K562 (cell line): ENCODE measurements around the gene ABCA8. TPM values are rescaled to one million over a fixed set of nuclear protein-coding genes. Genes with fewer than 3 reads are reported as not detected.

ENCODE experiments used
- ATAC-seq: fragments of 200-7000 bp; cut with Tn5 transposase; 3 replicates; pipeline ENCODE4 v1.9.1; 2020; ENCODE audit warnings: moderate library complexity
- BruUV-seq: library from RNA; stranded (reverse); fragments of 400-500 nt; replicated peaks from 2 replicates; lab custom pipeline; 2021; lab: Mats Ljungman, UMichigan
- CTCF ChIA-PET: fragments of 300-600 bp; formaldehyde crosslinking; extraction: SDS; loops from one replicate; lab custom pipeline; 2021; ENCODE audit warnings: low intra/inter-chr PET ratio; lab: Yijun Ruan, JAX
- POLR2A ChIA-PET: fragments of 300-600, 350-650 bp; sonication (Branson Sonifier 250); formaldehyde crosslinking; extraction: SDS; loops from one replicate; lab custom pipeline; 2021; ENCODE audit warnings: antibody characterized with exemption, inconsistent platforms; lab: Yijun Ruan, JAX
- DNase-seq, 4 experiments: peaks; one replicate each; pipeline versions ENCODE4 v3.0.0 to v3.0.0-alpha.2; 2011 to 2018; ENCODE audit warnings: low spot score in 3 of 4, mixed read lengths in 3 of 4; ENCODE audit errors: extremely low read depth in 1 of 4
- FAIRE-seq: peaks from 2 replicates; lab custom pipeline; 2011; peaks lifted over from hg19 to GRCh38; lab: Jason Lieb, UNC
- H2AFZ ChIP-seq: 2 replicates; pipeline ENCODE4 v1.6.0; 2011; ENCODE audit warnings: low read depth, low read length, control low read depth, inconsistent platforms
- H3K27ac ChIP-seq: fragments of 200-600 bp; 3 replicates; pipeline ENCODE4 v1.8.0; 2011; ENCODE audit warnings: low read depth, mild to moderate bottlenecking, control low read depth, inconsistent platforms, low read length, moderate library complexity, mixed read lengths; ENCODE audit errors: extremely low read depth
- H3K27me3 ChIP-seq, 2 experiments: fragments of 300-600 bp in 1 of 2; 2 replicates in 1 of 2; 3 replicates in 1 of 2; pipeline versions ENCODE4 v1.6.0 to v1.8.0; 2011; ENCODE audit warnings: inconsistent platforms in 2 of 2, low read length in 2 of 2, mild to moderate bottlenecking in 1 of 2, mixed read lengths in 1 of 2, moderate library complexity in 1 of 2; ENCODE audit not compliant: control insufficient read depth in 2 of 2, insufficient read depth in 2 of 2
- H3K36me3 ChIP-seq: fragments of 300-600 bp; 3 replicates; pipeline ENCODE4 v1.8.0; 2011; ENCODE audit warnings: mild to moderate bottlenecking, low read length, inconsistent platforms; ENCODE audit not compliant: control insufficient read depth, insufficient read depth
- H3K4me1 ChIP-seq, 2 experiments: fragments of 200-600 bp in 1 of 2; replicated peaks in 1 of 2; 2 replicates in 1 of 2; 3 replicates in 1 of 2; pipeline versions ENCODE4 v1.5.1 to v1.8.0; 2011; ENCODE audit warnings: inconsistent platforms in 2 of 2, low read length in 2 of 2, mild to moderate bottlenecking in 1 of 2, mixed read lengths in 1 of 2, moderate library complexity in 1 of 2; ENCODE audit not compliant: control insufficient read depth in 2 of 2, insufficient read depth in 2 of 2
- H3K4me2 ChIP-seq: 2 replicates; pipeline ENCODE4 v1.6.1; 2011; ENCODE audit warnings: low read length, control low read depth, inconsistent platforms, mixed read lengths; ENCODE audit not compliant: insufficient read depth
- H3K4me3 ChIP-seq: fragments of 200-600 bp; sonication (generic), shearing (Covaris generic); 2 replicates; pipeline ENCODE4 v1.5.1; 2016; ENCODE audit warnings: control low read depth, inconsistent platforms
- H3K79me2 ChIP-seq: fragments of 200-600 bp; 3 replicates; pipeline ENCODE4 v1.8.0; 2011; ENCODE audit warnings: low read length, inconsistent platforms; ENCODE audit not compliant: control insufficient read depth, insufficient read depth
- H3K9ac ChIP-seq, 2 experiments: 2 replicates each; pipeline versions ENCODE4 v1.6.0 to v1.6.1; 2011; ENCODE audit warnings: low read depth in 2 of 2, low read length in 2 of 2, control low read depth in 1 of 2, inconsistent platforms in 1 of 2, mild to moderate bottlenecking in 1 of 2, mixed read lengths in 1 of 2; ENCODE audit not compliant: insufficient read depth in 1 of 2
- H3K9me1 ChIP-seq: one replicate; pipeline ENCODE4 v1.6.0; 2011; ENCODE audit warnings: inconsistent platforms, mild to moderate bottlenecking, low read length, moderate library complexity; ENCODE audit not compliant: control insufficient read depth, insufficient read depth
- H3K9me3 ChIP-seq: replicated peaks from 2 replicates; pipeline ENCODE4 v1.5.1; 2011; ENCODE audit warnings: low read depth, low read length, inconsistent platforms; ENCODE audit not compliant: control insufficient read depth, insufficient read depth
- H4K20me1 ChIP-seq: replicated peaks from 2 replicates; pipeline ENCODE4 v1.6.1; 2011; ENCODE audit warnings: low read length, inconsistent platforms, mixed read lengths; ENCODE audit not compliant: control insufficient read depth, insufficient read depth
- CREBBP ChIP-seq: IDR thresholded peaks from one replicate; pipeline ENCODE4 v1.6.1; 2012; ENCODE audit warnings: low read depth, mild to moderate bottlenecking, control low read depth, inconsistent platforms, low read length
- NCOA2 ChIP-seq, 2 experiments: fragments of 450-650 bp; IDR thresholded peaks; 2 replicates each; pipeline ENCODE4 v1.6.1; 2018; ENCODE audit warnings: mild to moderate bottlenecking in 2 of 2, moderate library complexity in 1 of 2; ENCODE audit not compliant: partially characterized antibody in 2 of 2
- PCBP2 ChIP-seq: fragments of 200-400 bp; formaldehyde crosslinking; IDR thresholded peaks from 2 replicates; pipeline ENCODE4 v1.6.1; 2018; ENCODE audit warnings: low read length, low read depth, mild to moderate bottlenecking, moderate library complexity; ENCODE audit not compliant: poor library complexity, severe bottlenecking
- RFX1 ChIP-seq: fragments of 450-650 bp; IDR thresholded peaks from 2 replicates; pipeline ENCODE4 v1.6.1; 2016; ENCODE audit warnings: mild to moderate bottlenecking, moderate library complexity
- TFE3 ChIP-seq: fragments of 450-650 bp; formaldehyde crosslinking; IDR thresholded peaks from 2 replicates; pipeline ENCODE4 v1.4.0; 2020; ENCODE audit warnings: mild to moderate bottlenecking, mixed read lengths
- WHSC1 ChIP-seq: IDR thresholded peaks from one replicate; pipeline ENCODE4 v1.6.1; 2012; ENCODE audit warnings: low read length, control low read depth, inconsistent platforms
- ZBTB34 ChIP-seq: fragments of 250-450 bp; sonication (Bioruptor Pico); IDR thresholded peaks from 2 replicates; pipeline ENCODE4 v1.8.0; 2021; ENCODE audit warnings: mild to moderate bottlenecking, moderate library complexity
- ZNF280A ChIP-seq: fragments of 450-650 bp; IDR thresholded peaks from 2 replicates; pipeline ENCODE4 v1.6.1; 2018; ENCODE audit warnings: mild to moderate bottlenecking, low read depth; ENCODE audit not compliant: partially characterized antibody
- WGBS: fragments of 100-300 bp; shearing (Covaris generic); methylation state at CpG from one replicate; pipeline ENCODE4 v1.1.6; 2016; ENCODE audit warnings: low coverage, mixed read lengths; ENCODE audit not compliant: insufficient coverage; ENCODE audit errors: missing lambda C conversion rate; 5-methylcytosine and 5-hydroxymethylcytosine counted together
- in situ Hi-C: fragments of 300-500 bp; cut with MboI; formaldehyde crosslinking; loops from 4 replicates; pipeline ENCODE4 v1.15.0; 2018; ENCODE audit warnings: inconsistent platforms, mixed read lengths
- intact Hi-C: fragments of 100-400 bp; cut with micrococcal nuclease; formaldehyde crosslinking; loops from 2 replicates; pipeline ENCODE4 v1.14.2; 2022
- polyA plus RNA-seq, 8 experiments: library from polyadenylated mRNA; depleted of rRNA in 4 of 8; stranded (reverse) in 5 of 8; unstranded in 3 of 8; fragments of >200 nt; fragmentation: Nextera tagmentation in 2 of 8; fragmentation: Illumina TruSeq in 1 of 8; extraction: Ambion mirVana in 2 of 8; extraction: Trizol in 1 of 8; gene quantifications; 2 replicates each; pipeline versions ENCODE4 v1.2.1 to v1.2.3, GENCODE V29; 2011 to 2014; ENCODE audit warnings: inconsistent platforms in 1 of 8, missing spikeins in 1 of 8
- total RNA-seq, 7 experiments: library from RNA; depleted of rRNA in 6 of 7; stranded (reverse); fragments of >200 nt in 6 of 7; fragmentation: Illumina TruSeq in 2 of 7; extraction: Trizol in 2 of 7; gene quantifications; 2 replicates each; pipeline versions ENCODE4 v1.2.1 to v1.2.3, GENCODE V29; 2011 to 2021; ENCODE audit warnings: low replicate concordance in 1 of 7
- TF ChIP-seq, protein P1 (sequence below), 3 experiments: fragments of 200-800 bp in 1 of 3; sonication (Bioruptor generic) in 1 of 3; sonication (generic) in 1 of 3; formaldehyde crosslinking in 1 of 3; IDR thresholded peaks; 2 replicates each; pipeline versions ENCODE4 v1.6.1 to v1.8.0; 2016 to 2022; ENCODE audit warnings: mild to moderate bottlenecking in 2 of 3, missing compliant biosample characterization in 2 of 3, missing genetic modification characterization in 2 of 3, missing genetic modification reagents in 1 of 3
- TF ChIP-seq, protein P2 (sequence below), 2 experiments: fragments of 450-650 bp in 1 of 2; IDR thresholded peaks; 2 replicates each; pipeline ENCODE4 v1.6.1; 2011 to 2017; ENCODE audit warnings: low read depth in 2 of 2, antibody characterized with exemption in 1 of 2, borderline replicate concordance in 1 of 2, low read length in 1 of 2, mild to moderate bottlenecking in 1 of 2, mixed read lengths in 1 of 2; ENCODE audit not compliant: control insufficient read depth in 1 of 2

The ABCA8 gene
- total and polyA plus RNA-seq, 9 of the 15 experiments (the other 6 are each of a cell fraction or from before 2014, with no cell fraction given) = 1.8 to 13.2 (median 12.0) TPM

DNA sequence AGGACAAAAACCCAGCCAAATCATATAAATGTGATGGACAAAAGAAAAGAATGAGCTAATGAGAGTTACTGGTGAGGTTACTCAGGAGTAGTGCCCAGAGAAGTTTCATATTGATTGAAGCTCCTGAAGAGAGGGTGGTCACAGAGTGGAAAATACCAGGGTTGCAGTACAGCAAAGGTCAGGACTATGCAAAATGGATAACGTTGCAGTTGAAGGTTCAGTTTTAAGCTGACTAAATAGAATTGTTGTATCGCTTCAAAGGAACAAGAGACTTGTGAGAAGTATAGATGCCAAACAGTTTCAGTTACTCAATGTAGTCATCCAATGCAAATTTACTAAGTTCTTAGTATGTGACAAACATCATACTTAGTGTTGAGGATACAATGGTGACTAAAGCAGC, 47.1 kb downstream of the ABCA8 start:
- intact Hi-C loops (loop anchor here (5.0 kb wide), 1 partner anchor 131 kb away; no protein-coding TSS in a partner anchor), in situ Hi-C loops (no loop called here)
- H3K9me3 ChIP-seq = no peaks in the 10 kb centered on the region
- FAIRE-seq (no peak), ATAC-seq (no peak), DNase-seq (no peak)
- POLR2A ChIA-PET = no interaction called here
- no peak overlapping the region for H3K4me2 ChIP-seq
- H3K4me3 ChIP-seq = no peak overlapping the region
- CTCF ChIA-PET = no interaction called here
- peaks cover 0 to 10% of the 10 kb centered on the region in 2 experiments; a peak in 3 of 5 replicates for H3K4me1 ChIP-seq
- 42% methylated on average over 2 of the region's 2 CpGs for WGBS
- H3K27ac ChIP-seq = no peak overlapping the region
- H3K9me1 ChIP-seq = no peaks in the 10 kb centered on the region
- H4K20me1 ChIP-seq = no peaks in the 10 kb centered on the region
- no peaks in the 10 kb centered on the region for H3K27me3 ChIP-seq
- BruUV-seq = no TSS peak
- H3K36me3 ChIP-seq = peaks cover 2% of the 10 kb centered on the region; the same call in 1 of the 3 replicates
- no peaks in the 10 kb centered on the region for H3K79me2 ChIP-seq
- H2AFZ ChIP-seq = no peak overlapping the region
- no peak overlapping the region for H3K9ac ChIP-seq
- TF ChIP-seq ZNF280A = no peak
- no peak for TF ChIP-seq ZBTB34
- TF ChIP-seq RFX1 = no peak
- TF ChIP-seq, protein P1, sequence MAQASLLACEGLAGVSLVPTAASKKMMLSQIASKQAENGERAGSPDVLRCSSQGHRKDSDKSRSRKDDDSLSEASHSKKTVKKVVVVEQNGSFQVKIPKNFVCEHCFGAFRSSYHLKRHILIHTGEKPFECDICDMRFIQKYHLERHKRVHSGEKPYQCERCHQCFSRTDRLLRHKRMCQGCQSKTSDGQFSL (CRISPR knock-in tag; IDR thresholded peaks at IDR 0.05) = no peak
- TF ChIP-seq, protein P1 (tag; IDR thresholded peaks at IDR 0.05) = no peak
- TF ChIP-seq PCBP2 = no peak
- TF ChIP-seq, protein P2, sequence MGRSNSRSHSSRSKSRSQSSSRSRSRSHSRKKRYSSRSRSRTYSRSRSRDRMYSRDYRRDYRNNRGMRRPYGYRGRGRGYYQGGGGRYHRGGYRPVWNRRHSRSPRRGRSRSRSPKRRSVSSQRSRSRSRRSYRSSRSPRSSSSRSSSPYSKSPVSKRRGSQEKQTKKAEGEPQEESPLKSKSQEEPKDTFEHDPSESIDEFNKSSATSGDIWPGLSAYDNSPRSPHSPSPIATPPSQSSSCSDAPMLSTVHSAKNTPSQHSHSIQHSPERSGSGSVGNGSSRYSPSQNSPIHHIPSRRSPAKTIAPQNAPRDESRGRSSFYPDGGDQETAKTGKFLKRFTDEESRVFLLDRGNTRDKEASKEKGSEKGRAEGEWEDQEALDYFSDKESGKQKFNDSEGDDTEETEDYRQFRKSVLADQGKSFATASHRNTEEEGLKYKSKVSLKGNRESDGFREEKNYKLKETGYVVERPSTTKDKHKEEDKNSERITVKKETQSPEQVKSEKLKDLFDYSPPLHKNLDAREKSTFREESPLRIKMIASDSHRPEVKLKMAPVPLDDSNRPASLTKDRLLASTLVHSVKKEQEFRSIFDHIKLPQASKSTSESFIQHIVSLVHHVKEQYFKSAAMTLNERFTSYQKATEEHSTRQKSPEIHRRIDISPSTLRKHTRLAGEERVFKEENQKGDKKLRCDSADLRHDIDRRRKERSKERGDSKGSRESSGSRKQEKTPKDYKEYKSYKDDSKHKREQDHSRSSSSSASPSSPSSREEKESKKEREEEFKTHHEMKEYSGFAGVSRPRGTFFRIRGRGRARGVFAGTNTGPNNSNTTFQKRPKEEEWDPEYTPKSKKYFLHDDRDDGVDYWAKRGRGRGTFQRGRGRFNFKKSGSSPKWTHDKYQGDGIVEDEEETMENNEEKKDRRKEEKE (IDR thresholded peaks at IDR 0.05; ENCODE audit: borderline replicate concordance in 1 of 2, control insufficient read depth in 1 of 2, low read depth in 2 of 2, low read length in 1 of 2) = no peak
- no peak for TF ChIP-seq CREBBP
- TF ChIP-seq WHSC1 = no peak
- TF ChIP-seq NCOA2 (IDR thresholded peaks at IDR 0.05; ENCODE audit: partially characterized antibody in 2 of 2) = no peak
- TF ChIP-seq TFE3 = no peak
